ENCODE measurements around the gene SPDYE17. TPM values are rescaled to one million over a fixed set of nuclear protein-coding genes. Genes with fewer than 3 reads are reported as not detected.
"Not testable (repeated sequence)": the region's sequence is repeated elsewhere in the genome, so short reads cannot be mapped to it uniquely, and the experiment has no call there.

Gene SPDYE17
- total and polyA plus RNA-seq, 2 of the 8 experiments (the other 6 are each of a cell fraction or from before 2014, with no cell fraction given): not detected

- H2BK5ac ChIP-seq (ENCODE audit: low read depth, low read length); H4K5ac ChIP-seq (ENCODE audit: insufficient read length, low read depth, low read length); DNase-seq (ENCODE audit: low read depth in 1 of 2, low spot score in 2 of 2); H3K79me2 ChIP-seq (ENCODE audit: control insufficient read depth in 1 of 2, insufficient read depth in 2 of 2, low read length in 2 of 2); H3K36me3 ChIP-seq (ENCODE audit: control insufficient read depth in 2 of 4, insufficient read depth in 4 of 4, low read length in 3 of 4); H4K91ac ChIP-seq (replicated peaks; ENCODE audit: insufficient read length, low read length); H2BK12ac ChIP-seq (ENCODE audit: low read depth, low read length); H2BK20ac ChIP-seq (ENCODE audit: low read length); H3K23me2 ChIP-seq (ENCODE audit: low read depth, low read length); H3K79me1 ChIP-seq (ENCODE audit: low read depth, low read length); H3K27me3 ChIP-seq (replicated peaks in 1 of 4; ENCODE audit: control insufficient read depth in 3 of 4, extremely low read depth in 1 of 4, insufficient read depth in 3 of 4, low read length in 3 of 4); FAIRE-seq; H4K8ac ChIP-seq (ENCODE audit: extremely low read depth, insufficient read depth, low read length); POLR2A ChIA-PET (ENCODE audit: partially characterized antibody); H4K20me1 ChIP-seq (replicated peaks in 1 of 2; ENCODE audit: control insufficient read depth in 1 of 2, insufficient read depth in 2 of 2, low read length in 2 of 2); H3K4ac ChIP-seq (replicated peaks; ENCODE audit: insufficient read length, low read depth, low read length); H3K4me3 ChIP-seq (ENCODE audit: extremely low read depth in 1 of 4, insufficient read depth in 2 of 4, low read depth in 3 of 4, low read length in 4 of 4); H3K9me3 ChIP-seq (ENCODE audit: insufficient read depth in 2 of 2, low read depth in 1 of 2, low read length in 1 of 2); H3K14ac ChIP-seq (ENCODE audit: insufficient read length); H2AFZ ChIP-seq (ENCODE audit: low read length); H3K4me2 ChIP-seq (ENCODE audit: insufficient read depth in 1 of 2, low read depth in 2 of 2, low read length in 2 of 2); H3K9ac ChIP-seq (replicated peaks in 1 of 4; ENCODE audit: extremely low read depth in 1 of 4, low read depth in 3 of 4, low read length in 3 of 4); H3K56ac ChIP-seq (replicated peaks; ENCODE audit: insufficient read length, low read depth, low read length); CTCF ChIA-PET (ENCODE audit: partially characterized antibody); H3K27ac ChIP-seq (ENCODE audit: low read depth, low read length); H3K4me1 ChIP-seq (replicated peaks in 1 of 4; ENCODE audit: control insufficient read depth in 3 of 4, insufficient read depth in 4 of 4, low read length in 3 of 4); H3K18ac ChIP-seq (ENCODE audit: extremely low read depth, low read length); H3K23ac ChIP-seq (ENCODE audit: insufficient read length); H2BK120ac ChIP-seq (replicated peaks; ENCODE audit: low read depth, low read length); H2BK15ac ChIP-seq (ENCODE audit: low read length); H2AK5ac ChIP-seq (ENCODE audit: low read depth, low read length): not testable (repeated sequence)
- WGBS, 2 experiments (ENCODE audit: extremely low coverage in 1 of 2, insufficient coverage in 1 of 2, insufficient read length in 1 of 2, insufficient replicate concordance in 2 of 2, low coverage in 1 of 2, low lambda C conversion rate in 2 of 2, missing lambda C conversion rate in 1 of 2): 95% methylated on average over 11 of the region's 27 CpGs; no CpG with 5 or more reads in 1 of the 2 experiments
Measured at GRCh38 chr7:76974793-76975579, 57.2 kb downstream of the SPDYE17 start.

- H3K56ac ChIP-seq (replicated peaks; ENCODE audit: insufficient read length, low read depth, low read length); H3K4me3 ChIP-seq (ENCODE audit: extremely low read depth in 1 of 4, insufficient read depth in 2 of 4, low read depth in 3 of 4, low read length in 4 of 4); H3K9ac ChIP-seq (replicated peaks in 1 of 4; ENCODE audit: extremely low read depth in 1 of 4, low read depth in 3 of 4, low read length in 3 of 4); H3K23ac ChIP-seq (ENCODE audit: insufficient read length); H3K23me2 ChIP-seq (ENCODE audit: low read depth, low read length); H3K4ac ChIP-seq (replicated peaks; ENCODE audit: insufficient read length, low read depth, low read length); H3K36me3 ChIP-seq (ENCODE audit: control insufficient read depth in 2 of 4, insufficient read depth in 4 of 4, low read length in 3 of 4); H2BK5ac ChIP-seq (ENCODE audit: low read depth, low read length); H3K27ac ChIP-seq (ENCODE audit: low read depth, low read length); H2AK5ac ChIP-seq (ENCODE audit: low read depth, low read length); H4K8ac ChIP-seq (ENCODE audit: extremely low read depth, insufficient read depth, low read length); DNase-seq (ENCODE audit: low read depth in 1 of 2, low spot score in 2 of 2); H3K14ac ChIP-seq (ENCODE audit: insufficient read length); H2BK12ac ChIP-seq (ENCODE audit: low read depth, low read length); H3K27me3 ChIP-seq (replicated peaks in 1 of 4; ENCODE audit: control insufficient read depth in 3 of 4, extremely low read depth in 1 of 4, insufficient read depth in 3 of 4, low read length in 3 of 4); H2BK15ac ChIP-seq (ENCODE audit: low read length); H3K79me1 ChIP-seq (ENCODE audit: low read depth, low read length); H3K9me3 ChIP-seq (ENCODE audit: insufficient read depth in 2 of 2, low read depth in 1 of 2, low read length in 1 of 2); H3K4me1 ChIP-seq (replicated peaks in 1 of 4; ENCODE audit: control insufficient read depth in 3 of 4, insufficient read depth in 4 of 4, low read length in 3 of 4); POLR2A ChIA-PET (ENCODE audit: partially characterized antibody); H2BK120ac ChIP-seq (replicated peaks; ENCODE audit: low read depth, low read length); H3K4me2 ChIP-seq (ENCODE audit: insufficient read depth in 1 of 2, low read depth in 2 of 2, low read length in 2 of 2); H3K18ac ChIP-seq (ENCODE audit: extremely low read depth, low read length); H4K5ac ChIP-seq (ENCODE audit: insufficient read length, low read depth, low read length); H4K20me1 ChIP-seq (replicated peaks in 1 of 2; ENCODE audit: control insufficient read depth in 1 of 2, insufficient read depth in 2 of 2, low read length in 2 of 2); FAIRE-seq; H4K91ac ChIP-seq (replicated peaks; ENCODE audit: insufficient read length, low read length); H3K79me2 ChIP-seq (ENCODE audit: control insufficient read depth in 1 of 2, insufficient read depth in 2 of 2, low read length in 2 of 2); CTCF ChIA-PET (ENCODE audit: partially characterized antibody); H2AFZ ChIP-seq (ENCODE audit: low read length); H2BK20ac ChIP-seq (ENCODE audit: low read length): not testable (repeated sequence)
- 91% methylated on average over 3 of the region's 12 CpGs; no CpG with 5 or more reads in 1 of the 2 experiments for WGBS, 2 experiments (ENCODE audit: extremely low coverage in 1 of 2, insufficient coverage in 1 of 2, insufficient read length in 1 of 2, insufficient replicate concordance in 2 of 2, low coverage in 1 of 2, low lambda C conversion rate in 2 of 2, missing lambda C conversion rate in 1 of 2)
Measured at GRCh38 chr7:76974336-76974735, 57.8 kb downstream of the SPDYE17 start.

Data from H1 (cell line).